Colonic mucosa (tissue), 4 donors: ENCODE measurements around the gene DGKD. TPM values are rescaled to one million over a fixed set of nuclear protein-coding genes. Genes with fewer than 3 reads are reported as not detected.

Experiments
- DNase-seq: peaks from one replicate; pipeline ENCODE4 v3.0.0-alpha.2; 2020
- H3K27ac ChIP-seq: fragments of 200-600 bp; one replicate; pipeline ENCODE4 v1.8.0; 2021
- H3K27me3 ChIP-seq: fragments of 200-600 bp; one replicate; pipeline ENCODE4 v1.8.0; 2021
- H3K36me3 ChIP-seq: fragments of 200-600 bp; one replicate; pipeline ENCODE4 v1.8.0; 2021
- H3K4me1 ChIP-seq: fragments of 200-600 bp; one replicate; pipeline ENCODE4 v1.8.0; 2021; ENCODE audit warnings: mild to moderate bottlenecking
- H3K4me3 ChIP-seq: fragments of 200-600 bp; one replicate; pipeline ENCODE4 v1.8.0; 2021
- H3K9ac ChIP-seq, 2 donors: one replicate each; pipeline ENCODE4 v1.7.0; 2013; ENCODE audit warnings: control low read depth in 2 of 2, low read depth in 2 of 2, low read length in 2 of 2
- H3K9me3 ChIP-seq: fragments of 200-600 bp; one replicate; pipeline ENCODE4 v1.8.0; 2021
- intact Hi-C: fragments of 100-400 bp; cut with DNase I; formaldehyde crosslinking; loops from one replicate; pipeline ENCODE4 v1.14.1; 2022
- total RNA-seq, 2 donors: library from RNA; stranded (reverse); fragmentation: NEBNext Ultra II Directional in 1 of 2; extraction: Animal tissue kit (Norgen Biotek cat#: 25700) in 1 of 2; gene quantifications; one replicate each; pipeline ENCODE4 v1.2.1, GENCODE V29; 2021
- TF ChIP-seq, protein P1 (sequence below): fragments of 200-600 bp; IDR thresholded peaks from one replicate; pipeline ENCODE4 v1.8.0; 2022; ENCODE audit warnings: antibody characterized with exemption, mild to moderate bottlenecking
- donor health status: healthy.
- donor health status: DM: no; HTN: no; CAD: no.
- donor health status: DM: no; HTN: no; CAD: no.

The DGKD gene
- total RNA-seq, 2 donors from 2014 or later = 64.4 to 94.6 TPM

DNA sequence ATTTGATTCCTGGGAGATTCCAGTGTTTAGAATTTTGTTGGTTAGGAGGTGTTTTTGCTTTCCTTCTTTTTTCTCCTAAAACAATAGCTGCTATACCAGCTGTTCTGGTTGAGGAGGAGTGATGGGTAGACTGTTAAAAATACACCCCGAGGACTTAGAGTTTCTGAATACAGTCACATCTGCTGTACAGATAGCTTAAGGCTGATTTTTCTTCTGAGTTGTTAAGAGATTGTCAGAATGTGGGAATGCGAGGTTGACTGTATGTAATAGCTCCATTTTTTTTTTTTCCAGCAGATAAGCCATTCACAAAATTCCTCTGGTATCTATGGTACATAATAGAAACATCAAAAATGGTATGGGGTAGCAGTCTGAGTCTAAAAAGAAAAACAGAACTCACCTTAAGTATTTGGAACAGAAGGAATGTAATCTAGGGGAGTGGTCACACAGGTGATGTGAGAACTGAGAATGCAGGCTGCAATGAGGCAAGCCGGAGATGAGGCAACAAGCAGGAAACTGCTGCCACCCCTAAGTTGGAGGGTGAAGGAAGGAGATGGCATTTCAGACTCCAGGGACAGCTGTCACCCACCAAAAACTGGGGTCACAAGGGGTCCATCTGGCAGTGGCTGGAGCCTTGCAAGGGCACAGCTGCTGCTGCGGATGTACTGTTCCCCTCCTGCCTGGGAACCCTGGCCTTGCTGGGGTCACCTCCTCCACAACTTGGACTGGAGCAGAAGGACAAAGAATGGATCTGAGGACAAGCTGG is 2.4 kb downstream of the DGKD start:
- TF ChIP-seq, protein P1, sequence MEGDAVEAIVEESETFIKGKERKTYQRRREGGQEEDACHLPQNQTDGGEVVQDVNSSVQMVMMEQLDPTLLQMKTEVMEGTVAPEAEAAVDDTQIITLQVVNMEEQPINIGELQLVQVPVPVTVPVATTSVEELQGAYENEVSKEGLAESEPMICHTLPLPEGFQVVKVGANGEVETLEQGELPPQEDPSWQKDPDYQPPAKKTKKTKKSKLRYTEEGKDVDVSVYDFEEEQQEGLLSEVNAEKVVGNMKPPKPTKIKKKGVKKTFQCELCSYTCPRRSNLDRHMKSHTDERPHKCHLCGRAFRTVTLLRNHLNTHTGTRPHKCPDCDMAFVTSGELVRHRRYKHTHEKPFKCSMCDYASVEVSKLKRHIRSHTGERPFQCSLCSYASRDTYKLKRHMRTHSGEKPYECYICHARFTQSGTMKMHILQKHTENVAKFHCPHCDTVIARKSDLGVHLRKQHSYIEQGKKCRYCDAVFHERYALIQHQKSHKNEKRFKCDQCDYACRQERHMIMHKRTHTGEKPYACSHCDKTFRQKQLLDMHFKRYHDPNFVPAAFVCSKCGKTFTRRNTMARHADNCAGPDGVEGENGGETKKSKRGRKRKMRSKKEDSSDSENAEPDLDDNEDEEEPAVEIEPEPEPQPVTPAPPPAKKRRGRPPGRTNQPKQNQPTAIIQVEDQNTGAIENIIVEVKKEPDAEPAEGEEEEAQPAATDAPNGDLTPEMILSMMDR = no peak
- Histone ChIP-seq H3K4me1 (peaks cover 6% of the 10 kb centered on the region), H3K9ac (no peak overlapping the region), H3K36me3 (no peaks in the 10 kb centered on the region), H3K27me3 (no peaks in the 10 kb centered on the region), H3K9me3 (no peaks in the 10 kb centered on the region), H3K27ac (no peak overlapping the region), H3K4me3 (no peak overlapping the region)
- DNase-seq = no peak
- intact Hi-C loops = loop anchor here (5.0 kb wide), 1 partner anchor 91 kb away; no protein-coding TSS in a partner anchor

DNA sequence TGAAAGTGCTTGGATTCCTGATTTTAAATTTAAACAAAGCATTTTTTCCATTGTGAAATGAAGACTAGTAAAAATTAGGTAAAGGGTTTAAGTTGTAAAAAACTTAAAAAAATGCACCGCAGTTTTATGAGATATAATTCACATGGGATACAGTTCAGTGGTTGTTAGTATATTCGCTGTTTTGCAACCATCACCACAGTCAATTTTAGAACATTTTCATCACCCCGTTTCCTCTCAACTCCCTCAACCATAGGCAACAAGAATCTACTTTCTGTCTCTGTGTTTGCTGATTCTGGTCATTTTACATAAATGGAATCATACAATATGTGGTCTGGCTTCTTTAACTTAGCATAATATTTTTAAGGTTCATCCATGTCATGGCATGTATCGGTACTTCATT is 4.0 kb downstream of the DGKD start:
- DNase-seq = no peak
- Histone ChIP-seq H3K4me1 (peaks cover 6% of the 10 kb centered on the region), H3K4me3 (no peak overlapping the region), H3K27me3 (no peaks in the 10 kb centered on the region), H3K9ac (no peak overlapping the region), H3K27ac (no peak overlapping the region), H3K36me3 (no peaks in the 10 kb centered on the region), H3K9me3 (no peaks in the 10 kb centered on the region)
- intact Hi-C loops = loop anchor here (5.0 kb wide), 1 partner anchor 89 kb away; no protein-coding TSS in a partner anchor
- TF ChIP-seq, protein P1 = no peak

DNA sequence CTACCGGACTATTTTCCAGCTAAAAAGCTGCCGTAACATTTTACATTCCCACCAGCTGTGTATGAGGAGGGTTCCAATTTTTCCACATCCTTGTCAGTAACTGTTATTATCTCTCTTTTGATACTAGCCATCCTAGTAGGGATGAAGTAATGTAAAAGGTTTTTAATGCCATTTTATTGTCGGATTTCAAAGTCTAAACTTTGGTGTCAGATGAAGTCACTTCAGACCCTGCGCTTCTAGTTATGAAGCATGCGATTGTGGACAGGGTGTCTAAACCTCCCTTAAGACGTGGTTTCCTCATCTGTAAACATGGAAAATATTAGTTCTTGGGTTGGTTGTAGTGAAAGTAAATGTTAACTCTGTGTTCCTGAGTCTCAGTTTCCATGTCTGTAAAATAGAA is 4.7 kb downstream of the DGKD start:
- TF ChIP-seq, protein P1 = no peak
- Histone ChIP-seq H3K36me3 (no peaks in the 10 kb centered on the region), H3K27me3 (no peaks in the 10 kb centered on the region), H3K4me3 (no peak overlapping the region), H3K9ac (no peak overlapping the region), H3K9me3 (no peaks in the 10 kb centered on the region), H3K27ac (no peak overlapping the region), H3K4me1 (peaks cover under 1% of the 10 kb centered on the region)
- DNase-seq = no peak
- intact Hi-C loops = loop anchor here (5.0 kb wide), 1 partner anchor 88 kb away; no protein-coding TSS in a partner anchor

DNA sequence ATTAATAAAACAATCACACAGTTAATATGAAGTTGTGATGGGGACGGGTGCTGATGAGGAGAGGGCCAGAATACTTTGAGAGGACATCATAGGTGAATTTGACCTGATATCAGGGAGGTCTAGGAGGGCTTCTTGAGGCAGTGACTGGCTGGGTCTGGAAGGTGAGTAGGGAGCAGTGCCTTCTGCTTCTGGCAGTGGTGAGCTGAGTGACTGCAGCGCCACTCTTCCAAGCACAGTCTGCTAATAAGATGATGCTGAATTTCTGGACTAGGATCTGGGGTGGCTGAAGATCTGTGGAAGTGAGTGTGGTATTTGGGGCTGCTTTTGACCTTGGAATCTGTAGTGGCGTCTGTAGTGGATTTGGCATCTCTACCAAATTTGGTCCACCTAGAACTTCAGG is 5.5 kb downstream of the DGKD start:
- intact Hi-C loops = loop anchor here (5.0 kb wide), 1 partner anchor 87 kb away; no protein-coding TSS in a partner anchor
- H3K9me3 ChIP-seq = no peaks in the 10 kb centered on the region
- no peaks in the 10 kb centered on the region for H3K36me3 ChIP-seq
- H3K9ac ChIP-seq = no peak overlapping the region
- DNase-seq = no peak
- H3K27ac ChIP-seq = no peak overlapping the region
- no peaks in the 10 kb centered on the region for H3K4me1 ChIP-seq
- TF ChIP-seq, protein P1 = no peak
- no peaks in the 10 kb centered on the region for H3K27me3 ChIP-seq
- no peak overlapping the region for H3K4me3 ChIP-seq

DNA sequence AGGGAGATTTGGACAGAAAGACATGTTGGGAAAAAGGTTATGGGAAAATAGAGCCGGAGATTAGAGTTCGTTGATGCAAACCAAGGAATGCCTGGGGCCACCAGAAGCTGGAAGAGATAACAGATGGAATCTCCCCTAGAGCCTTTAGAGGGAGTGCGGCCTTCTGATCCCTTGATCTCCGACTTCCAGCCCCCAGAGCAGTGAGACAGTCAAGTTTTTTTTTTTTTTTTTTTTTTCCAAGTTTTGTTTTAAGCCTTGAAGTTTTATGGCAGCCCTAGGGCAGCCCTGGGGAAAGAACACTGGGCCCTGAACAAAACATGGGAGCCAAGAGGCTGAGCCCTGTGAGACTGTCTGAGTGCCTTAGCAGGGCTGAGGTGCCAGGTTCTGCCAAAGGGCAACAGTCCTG is 6.5 kb downstream of the DGKD start:
- no peaks in the 10 kb centered on the region for H3K36me3 ChIP-seq
- H3K27ac ChIP-seq = no peak overlapping the region
- no peaks in the 10 kb centered on the region for H3K27me3 ChIP-seq
- no peak overlapping the region for H3K9ac ChIP-seq
- no peaks in the 10 kb centered on the region for H3K9me3 ChIP-seq
- DNase-seq = no peak
- no peak overlapping the region for H3K4me3 ChIP-seq
- TF ChIP-seq, protein P1 = no peak
- intact Hi-C loops = no loop called here
- H3K4me1 ChIP-seq = no peaks in the 10 kb centered on the region
